ENCODE data around the gene DDX1. TPM values are rescaled to one million over a fixed set of nuclear protein-coding genes. Genes with fewer than 3 reads are reported as not detected.
A peak's percentile ranks its signal among the peaks of the same experiment; 100 is the strongest.

DDX1 gene
- polyA plus RNA-seq, 3 donors: 14.1 to 35.4 (median 30.1) TPM

GRCh38 chr2:15559379-15560139 lies 32.1 kb upstream of the DDX1 start:
- peaks cover 11 to 20% of the 10 kb centered on the region in 2 donors for H3K4me1 ChIP-seq (ENCODE audit: control insufficient read depth in 1 of 2, insufficient read depth in 2 of 2, low read length in 2 of 2)
- H3K4me3 ChIP-seq (replicated peaks in 1 of 3; ENCODE audit: low read depth in 2 of 3, low read length in 3 of 3): no peak overlapping the region
- H3K36me3 ChIP-seq (replicated peaks in 1 of 2; ENCODE audit: control insufficient read depth in 1 of 2, insufficient read depth in 2 of 2, low read length in 2 of 2): peaks cover 12 to 20% of the 10 kb centered on the region in 2 donors
- H3K27me3 Mint-ChIP-seq (ENCODE audit: low read depth in 3 of 3): peaks cover 0 to 2% (median 0%) of the 10 kb centered on the region in 3 donors
- intact Hi-C loops (cut with micrococcal nuclease): no loop called here
- no peak overlapping the region for H3K27ac Mint-ChIP-seq
- H3K9me3 ChIP-seq (replicated peaks in 1 of 2; ENCODE audit: control insufficient read depth in 1 of 2, insufficient read depth in 1 of 2, low read length in 2 of 2): no peaks in the 10 kb centered on the region
- no peak overlapping the region for H3K27ac ChIP-seq (ENCODE audit: low read depth in 1 of 2, low read length in 2 of 2)
- peaks cover 23% of the 10 kb centered on the region for H3K4me1 Mint-ChIP-seq
- peaks cover 10 to 13% of the 10 kb centered on the region in 2 donors for H3K36me3 Mint-ChIP-seq
- no CpG with 5 or more reads among the region's 6 CpGs for WGBS (ENCODE audit: insufficient coverage)
- TF ChIP-seq CTCF (IDR thresholded peaks at IDR 0.05): no peak
- peaks cover 0 to 2% (median 0%) of the 10 kb centered on the region in 7 donors for H3K9me3 Mint-ChIP-seq
- no peaks in the 10 kb centered on the region for H4K20me1 ChIP-seq (ENCODE audit: insufficient read depth, low read length)
- no peaks in the 10 kb centered on the region for H3K27me3 ChIP-seq (ENCODE audit: control insufficient read depth in 2 of 2, insufficient read depth in 2 of 2, low read length in 2 of 2)
- peaks cover 27% of the 10 kb centered on the region for H3K79me2 ChIP-seq (ENCODE audit: insufficient read depth, low read length)
- no peak overlapping the region for H2AFZ ChIP-seq (ENCODE audit: insufficient read depth, low read depth, low read length, poor library complexity, severe bottlenecking)
- DNase-seq: no peak
- peak overlapping the region in 1 of 2 donors; percentile 62 for H3K4me3 Mint-ChIP-seq
- peak overlapping the region; percentile 90 for H3K4me2 ChIP-seq (replicated peaks; ENCODE audit: extremely low read depth, low read length, poor library complexity, severe bottlenecking)
- no peak overlapping the region for H3K9ac ChIP-seq (ENCODE audit: insufficient read depth, low read length, poor library complexity, severe bottlenecking)

GRCh38 chr2:15560140-15560987 lies 31.3 kb upstream of the DDX1 start:
- H3K4me1 Mint-ChIP-seq: peaks cover 23% of the 10 kb centered on the region
- Histone ChIP-seq H3K9me3 (replicated peaks in 1 of 2; ENCODE audit: control insufficient read depth in 1 of 2, insufficient read depth in 1 of 2, low read length in 2 of 2) (no peaks in the 10 kb centered on the region), H3K27me3 (ENCODE audit: control insufficient read depth in 2 of 2, insufficient read depth in 2 of 2, low read length in 2 of 2) (no peaks in the 10 kb centered on the region), H3K4me1 (ENCODE audit: control insufficient read depth in 1 of 2, insufficient read depth in 2 of 2, low read length in 2 of 2) (peaks cover 11 to 20% of the 10 kb centered on the region in 2 donors), H3K9ac (ENCODE audit: insufficient read depth, low read length, poor library complexity, severe bottlenecking) (peak overlapping the region; percentile 85), H3K36me3 (replicated peaks in 1 of 2; ENCODE audit: control insufficient read depth in 1 of 2, insufficient read depth in 2 of 2, low read length in 2 of 2) (peaks cover 6 to 12% of the 10 kb centered on the region in 2 donors), H3K27ac (ENCODE audit: low read depth in 1 of 2, low read length in 2 of 2) (peak overlapping the region in 1 of 2 donors; percentile 83), H2AFZ (ENCODE audit: insufficient read depth, low read depth, low read length, poor library complexity, severe bottlenecking) (peak overlapping the region; percentile 99), H3K4me3 (replicated peaks in 1 of 3; ENCODE audit: low read depth in 2 of 3, low read length in 3 of 3) (peak overlapping the region; percentile 70 to 94 (median 94)), H4K20me1 (ENCODE audit: insufficient read depth, low read length) (no peaks in the 10 kb centered on the region), H3K79me2 (ENCODE audit: insufficient read depth, low read length) (peaks cover 27% of the 10 kb centered on the region), H3K4me2 (replicated peaks; ENCODE audit: extremely low read depth, low read length, poor library complexity, severe bottlenecking) (peak overlapping the region; percentile 90)
- H3K4me3 Mint-ChIP-seq: peak overlapping the region; percentile 99 to 100
- DNase-seq: no peak
- peaks cover 0 to 4% (median 3%) of the 10 kb centered on the region in 3 donors for H3K27me3 Mint-ChIP-seq (ENCODE audit: low read depth in 3 of 3)
- peaks cover 0 to 2% (median 0%) of the 10 kb centered on the region in 7 donors for H3K9me3 Mint-ChIP-seq
- no peak for TF ChIP-seq CTCF (IDR thresholded peaks at IDR 0.05)
- H3K27ac Mint-ChIP-seq: peak overlapping the region; percentile 75 to 97 (median 94)
- peaks cover 7 to 9% of the 10 kb centered on the region in 2 donors for H3K36me3 Mint-ChIP-seq
- intact Hi-C loops (cut with micrococcal nuclease): no loop called here
- WGBS (ENCODE audit: insufficient coverage): under 1% methylated on average over 26 of the region's 32 CpGs
